Activated CD4-positive, alpha-beta T cell treated with anti-CD3 and anti-CD28 coated beads, Interleukin-2, amount 50 U/mL, for 16 hours (primary cell): ENCODE data around the gene VSTM2B.

Experiments used
- DNase-seq: peaks from one replicate; pipeline ENCODE4 v3.0.0-alpha.2; 2020

Gene VSTM2B

GRCh38 chr19:29569038-29569911 is 43.5 kb downstream of the VSTM2B start:
- DNase-seq = no peak

GRCh38 chr19:29571181-29571580 is 45.4 kb downstream of the VSTM2B start:
- no peak for DNase-seq

GRCh38 chr19:29573486-29573885 is 47.7 kb downstream of the VSTM2B start:
- DNase-seq = no peak

GRCh38 chr19:29574510-29574909 is 48.7 kb downstream of the VSTM2B start:
- no peak for DNase-seq

GRCh38 chr19:29576046-29576606 is 50.3 kb downstream of the VSTM2B start:
- DNase-seq = no peak

GRCh38 chr19:29576761-29577648 is 51.2 kb downstream of the VSTM2B start:
- peak; percentile 50 for DNase-seq

- DNase-seq = no peak
These were observed 51.8 kb downstream of the VSTM2B start for GRCh38 chr19:29577649-29577963.

GRCh38 chr19:29578349-29578748 is 52.6 kb downstream of the VSTM2B start:
- DNase-seq = no peak

GRCh38 chr19:29579308-29579910 is 53.6 kb downstream of the VSTM2B start:
- no peak for DNase-seq

GRCh38 chr19:29581398-29581797 is 55.6 kb downstream of the VSTM2B start:
- DNase-seq = no peak

GRCh38 chr19:29583196-29583999 is 57.6 kb downstream of the VSTM2B start:
- peak; percentile 87 for DNase-seq

GRCh38 chr19:29586401-29586800 is 60.6 kb downstream of the VSTM2B start:
- DNase-seq = no peak

GRCh38 chr19:29587059-29587458 is 61.3 kb downstream of the VSTM2B start:
- no peak for DNase-seq

- peak; percentile 95 for DNase-seq
These were observed 61.8 kb downstream of the VSTM2B start for GRCh38 chr19:29587518-29587986.

- DNase-seq = no peak
These were observed 62.3 kb downstream of the VSTM2B start for GRCh38 chr19:29588095-29588494.

GRCh38 chr19:29590278-29590677 is 64.5 kb downstream of the VSTM2B start:
- no peak for DNase-seq

GRCh38 chr19:29591670-29592069 is 65.9 kb downstream of the VSTM2B start:
- no peak for DNase-seq

GRCh38 chr19:29593869-29594268 is 68.1 kb downstream of the VSTM2B start:
- no peak for DNase-seq

GRCh38 chr19:29596080-29596727 is 70.4 kb downstream of the VSTM2B start:
- no peak for DNase-seq

GRCh38 chr19:29596885-29597525 is 71.2 kb downstream of the VSTM2B start:
- DNase-seq = no peak

- no peak for DNase-seq
These were observed 72.2 kb downstream of the VSTM2B start for GRCh38 chr19:29598036-29598435.
